HepG2 (cell line): ENCODE results near the gene MYLK. TPM values are rescaled to one million over a fixed set of nuclear protein-coding genes. Genes with fewer than 3 reads are reported as not detected.

ENCODE experiments used
- ARNT2 ChIP-seq: sonication (generic); formaldehyde crosslinking; IDR thresholded peaks from 2 replicates; pipeline ENCODE4 v1.8.0; 2022; ENCODE audit warnings: mild to moderate bottlenecking, low read depth, missing genetic modification reagents, moderate library complexity
- HNF4A ChIP-seq: sonication (generic); formaldehyde crosslinking; IDR thresholded peaks from 2 replicates; pipeline ENCODE4 v1.4.0; 2020; ENCODE audit warnings: missing genetic modification reagents
- HOXA7 ChIP-seq: sonication (generic); formaldehyde crosslinking; IDR thresholded peaks from 2 replicates; pipeline ENCODE4 v1.8.1; 2022; ENCODE audit warnings: mild to moderate bottlenecking, missing genetic modification reagents, moderate library complexity
- KAT7 ChIP-seq: IDR thresholded peaks from 2 replicates; pipeline ENCODE4 v1.6.1; 2018; ENCODE audit warnings: borderline replicate concordance, missing compliant biosample characterization
- KDM4B ChIP-seq: sonication (generic); formaldehyde crosslinking; IDR thresholded peaks from 2 replicates; pipeline ENCODE4 v1.4.0; 2020; ENCODE audit warnings: missing genetic modification reagents
- NFIB ChIP-seq: sonication (generic); formaldehyde crosslinking; IDR thresholded peaks from 2 replicates; pipeline ENCODE4 v1.9.0; 2021; ENCODE audit warnings: missing genetic modification reagents, mild to moderate bottlenecking, borderline replicate concordance
- SMYD3 ChIP-seq: sonication (generic); formaldehyde crosslinking; IDR thresholded peaks from 2 replicates; pipeline ENCODE4 v1.8.1; 2023; ENCODE audit warnings: mild to moderate bottlenecking, missing genetic modification reagents
- SNRNP70 ChIP-seq: fragments of 200-400 bp; formaldehyde crosslinking; IDR thresholded peaks from 2 replicates; pipeline ENCODE4 v1.6.1; 2017; ENCODE audit warnings: mild to moderate bottlenecking, low read depth, low read length, moderate library complexity
- ZFX ChIP-seq: sonication (generic); formaldehyde crosslinking; IDR thresholded peaks from 2 replicates; pipeline ENCODE4 v1.4.0; 2020; ENCODE audit warnings: mild to moderate bottlenecking, low read depth, missing genetic modification reagents, moderate library complexity
- ZNF24 ChIP-seq: fragments of 450-650 bp; IDR thresholded peaks from 2 replicates; pipeline ENCODE4 v1.6.1; 2017; ENCODE audit warnings: antibody characterized with exemption, mild to moderate bottlenecking
- ZNF441 ChIP-seq: sonication (generic); formaldehyde crosslinking; IDR thresholded peaks from 2 replicates; pipeline ENCODE4 v1.7.0; 2021; ENCODE audit warnings: missing genetic modification reagents, borderline replicate concordance
- ZNF563 ChIP-seq: sonication (generic); formaldehyde crosslinking; IDR thresholded peaks from 2 replicates; pipeline ENCODE4 v1.8.0; 2022; ENCODE audit warnings: mild to moderate bottlenecking, moderate library complexity, missing genetic modification reagents
- ZNF776 ChIP-seq: sonication (generic); formaldehyde crosslinking; IDR thresholded peaks from 2 replicates; pipeline ENCODE4 v1.4.0; 2020; ENCODE audit warnings: mild to moderate bottlenecking, missing genetic modification reagents
- ZNF781 ChIP-seq: sonication (generic); formaldehyde crosslinking; IDR thresholded peaks from 2 replicates; pipeline ENCODE4 v1.5.1; 2020; ENCODE audit warnings: borderline replicate concordance, mild to moderate bottlenecking, missing genetic modification reagents; ENCODE audit errors: not compliant biosample characterization
- polyA plus RNA-seq, 8 experiments: library from polyadenylated mRNA; depleted of rRNA in 3 of 8; stranded (reverse) in 7 of 8; unstranded in 1 of 8; fragments of >200 nt; fragmentation: Illumina TruSeq in 4 of 8; extraction: Trizol in 4 of 8; gene quantifications; 2 replicates each; pipeline versions ENCODE4 v1.2.1 to v1.2.3, GENCODE V29; 2011 to 2016; ENCODE audit warnings: low read depth in 4 of 8, missing spikeins in 1 of 8, mixed read lengths in 1 of 8; ENCODE audit not compliant: insufficient read depth in 1 of 8
- total RNA-seq, 5 experiments: library from RNA; depleted of rRNA; stranded (reverse); fragments of >200 nt; fragmentation: Illumina TruSeq; extraction: Trizol; gene quantifications; 2 replicates each; pipeline ENCODE4 v1.2.3, GENCODE V29; 2016; ENCODE audit warnings: low read depth in 1 of 5
- TF ChIP-seq, protein P1 (sequence below): sonication (generic); formaldehyde crosslinking; IDR thresholded peaks from 2 replicates; pipeline ENCODE4 v1.5.0; 2020; ENCODE audit warnings: mild to moderate bottlenecking, missing genetic modification reagents, borderline replicate concordance
- TF ChIP-seq, protein P2 (sequence below): sonication (generic); formaldehyde crosslinking; IDR thresholded peaks from 2 replicates; pipeline ENCODE4 v1.8.0; 2022; ENCODE audit warnings: missing genetic modification reagents, mild to moderate bottlenecking, moderate library complexity, borderline replicate concordance

Gene MYLK
- total and polyA plus RNA-seq, 2 of the 13 experiments (the other 11 are each of a cell fraction or from before 2014, with no cell fraction given): 10.6 to 34.9 TPM

DNA sequence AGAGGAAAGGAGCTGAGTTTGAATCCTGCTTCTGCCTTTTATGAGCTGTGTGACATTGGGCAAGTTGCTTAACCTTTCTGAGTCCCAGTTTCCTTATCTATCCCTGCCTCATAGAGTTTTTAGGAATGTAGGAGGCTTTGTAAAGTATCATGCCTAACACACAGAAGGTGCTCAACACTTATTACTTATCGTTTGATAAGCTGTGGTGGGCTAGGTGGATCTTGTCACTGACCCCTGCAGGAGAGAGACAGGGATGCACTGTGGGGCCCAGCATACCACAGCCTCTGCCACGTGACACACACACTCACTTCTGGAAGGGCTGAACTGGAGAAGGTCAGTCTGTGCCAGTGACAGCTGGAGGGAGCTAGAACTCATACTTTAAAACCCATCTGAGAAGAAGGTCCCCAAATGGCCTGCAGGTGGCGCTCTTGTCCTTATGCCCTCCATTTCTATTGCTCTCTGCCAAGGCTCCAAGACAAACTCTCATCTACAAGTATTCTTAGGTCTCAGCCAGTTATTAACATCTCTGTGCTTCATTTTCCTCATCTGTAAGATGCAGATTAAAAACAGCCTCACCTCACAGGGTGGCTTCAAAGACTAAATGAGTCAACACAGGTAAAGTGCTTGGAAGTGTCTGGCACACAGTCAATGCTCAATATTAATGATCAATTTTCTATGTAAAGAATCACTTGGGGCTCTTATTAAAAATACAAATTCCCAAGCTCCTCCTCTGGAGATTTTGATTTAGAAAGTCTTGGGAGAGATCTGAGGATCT, 241.8 kb downstream of the MYLK start (continued):
- TF ChIP-seq ZFX (CRISPR knock-in tag) (peak; percentile 43; the same call in 1 of the 2 replicates), SMYD3 (CRISPR knock-in tag) (no peak), KAT7 (CRISPR knock-in tag) (no peak), HOXA7 (CRISPR knock-in tag) (no peak), ZNF781 (no peak), ARNT2 (CRISPR knock-in tag) (0 out of 2 replicates have a peak, but pooled peaks have one; percentile 32), NFIB (CRISPR knock-in tag) (no peak), ZNF441 (CRISPR knock-in tag) (0 out of 2 replicates have a peak, but pooled peaks have one; percentile 33), ZNF24 (no peak), SNRNP70 (no peak), ZNF563 (CRISPR knock-in tag) (no peak), HNF4A (CRISPR knock-in tag) (no peak), KDM4B (no peak), ZNF776 (CRISPR knock-in tag) (no peak)
- TF ChIP-seq, protein P1, sequence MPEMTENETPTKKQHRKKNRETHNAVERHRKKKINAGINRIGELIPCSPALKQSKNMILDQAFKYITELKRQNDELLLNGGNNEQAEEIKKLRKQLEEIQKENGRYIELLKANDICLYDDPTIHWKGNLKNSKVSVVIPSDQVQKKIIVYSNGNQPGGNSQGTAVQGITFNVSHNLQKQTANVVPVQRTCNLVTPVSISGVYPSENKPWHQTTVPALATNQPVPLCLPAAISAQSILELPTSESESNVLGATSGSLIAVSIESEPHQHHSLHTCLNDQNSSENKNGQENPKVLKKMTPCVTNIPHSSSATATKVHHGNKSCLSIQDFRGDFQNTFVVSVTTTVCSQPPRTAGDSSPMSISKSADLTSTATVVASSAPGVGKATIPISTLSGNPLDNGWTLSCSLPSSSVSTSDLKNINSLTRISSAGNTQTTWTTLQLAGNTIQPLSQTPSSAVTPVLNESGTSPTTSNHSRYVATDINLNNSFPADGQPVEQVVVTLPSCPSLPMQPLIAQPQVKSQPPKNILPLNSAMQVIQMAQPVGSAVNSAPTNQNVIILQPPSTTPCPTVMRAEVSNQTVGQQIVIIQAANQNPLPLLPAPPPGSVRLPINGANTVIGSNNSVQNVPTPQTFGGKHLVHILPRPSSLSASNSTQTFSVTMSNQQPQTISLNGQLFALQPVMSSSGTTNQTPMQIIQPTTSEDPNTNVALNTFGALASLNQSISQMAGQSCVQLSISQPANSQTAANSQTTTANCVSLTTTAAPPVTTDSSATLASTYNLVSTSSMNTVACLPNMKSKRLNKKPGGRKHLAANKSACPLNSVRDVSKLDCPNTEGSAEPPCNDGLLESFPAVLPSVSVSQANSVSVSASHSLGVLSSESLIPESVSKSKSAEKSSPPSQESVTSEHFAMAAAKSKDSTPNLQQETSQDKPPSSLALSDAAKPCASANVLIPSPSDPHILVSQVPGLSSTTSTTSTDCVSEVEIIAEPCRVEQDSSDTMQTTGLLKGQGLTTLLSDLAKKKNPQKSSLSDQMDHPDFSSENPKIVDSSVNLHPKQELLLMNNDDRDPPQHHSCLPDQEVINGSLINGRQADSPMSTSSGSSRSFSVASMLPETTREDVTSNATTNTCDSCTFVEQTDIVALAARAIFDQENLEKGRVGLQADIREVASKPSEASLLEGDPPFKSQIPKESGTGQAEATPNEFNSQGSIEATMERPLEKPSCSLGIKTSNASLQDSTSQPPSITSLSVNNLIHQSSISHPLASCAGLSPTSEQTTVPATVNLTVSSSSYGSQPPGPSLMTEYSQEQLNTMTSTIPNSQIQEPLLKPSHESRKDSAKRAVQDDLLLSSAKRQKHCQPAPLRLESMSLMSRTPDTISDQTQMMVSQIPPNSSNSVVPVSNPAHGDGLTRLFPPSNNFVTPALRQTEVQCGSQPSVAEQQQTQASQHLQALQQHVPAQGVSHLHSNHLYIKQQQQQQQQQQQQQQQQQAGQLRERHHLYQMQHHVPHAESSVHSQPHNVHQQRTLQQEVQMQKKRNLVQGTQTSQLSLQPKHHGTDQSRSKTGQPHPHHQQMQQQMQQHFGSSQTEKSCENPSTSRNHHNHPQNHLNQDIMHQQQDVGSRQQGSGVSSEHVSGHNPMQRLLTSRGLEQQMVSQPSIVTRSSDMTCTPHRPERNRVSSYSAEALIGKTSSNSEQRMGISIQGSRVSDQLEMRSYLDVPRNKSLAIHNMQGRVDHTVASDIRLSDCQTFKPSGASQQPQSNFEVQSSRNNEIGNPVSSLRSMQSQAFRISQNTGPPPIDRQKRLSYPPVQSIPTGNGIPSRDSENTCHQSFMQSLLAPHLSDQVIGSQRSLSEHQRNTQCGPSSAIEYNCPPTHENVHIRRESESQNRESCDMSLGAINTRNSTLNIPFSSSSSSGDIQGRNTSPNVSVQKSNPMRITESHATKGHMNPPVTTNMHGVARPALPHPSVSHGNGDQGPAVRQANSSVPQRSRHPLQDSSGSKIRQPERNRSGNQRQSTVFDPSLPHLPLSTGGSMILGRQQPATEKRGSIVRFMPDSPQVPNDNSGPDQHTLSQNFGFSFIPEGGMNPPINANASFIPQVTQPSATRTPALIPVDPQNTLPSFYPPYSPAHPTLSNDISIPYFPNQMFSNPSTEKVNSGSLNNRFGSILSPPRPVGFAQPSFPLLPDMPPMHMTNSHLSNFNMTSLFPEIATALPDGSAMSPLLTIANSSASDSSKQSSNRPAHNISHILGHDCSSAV: no peak
- TF ChIP-seq, protein P2, sequence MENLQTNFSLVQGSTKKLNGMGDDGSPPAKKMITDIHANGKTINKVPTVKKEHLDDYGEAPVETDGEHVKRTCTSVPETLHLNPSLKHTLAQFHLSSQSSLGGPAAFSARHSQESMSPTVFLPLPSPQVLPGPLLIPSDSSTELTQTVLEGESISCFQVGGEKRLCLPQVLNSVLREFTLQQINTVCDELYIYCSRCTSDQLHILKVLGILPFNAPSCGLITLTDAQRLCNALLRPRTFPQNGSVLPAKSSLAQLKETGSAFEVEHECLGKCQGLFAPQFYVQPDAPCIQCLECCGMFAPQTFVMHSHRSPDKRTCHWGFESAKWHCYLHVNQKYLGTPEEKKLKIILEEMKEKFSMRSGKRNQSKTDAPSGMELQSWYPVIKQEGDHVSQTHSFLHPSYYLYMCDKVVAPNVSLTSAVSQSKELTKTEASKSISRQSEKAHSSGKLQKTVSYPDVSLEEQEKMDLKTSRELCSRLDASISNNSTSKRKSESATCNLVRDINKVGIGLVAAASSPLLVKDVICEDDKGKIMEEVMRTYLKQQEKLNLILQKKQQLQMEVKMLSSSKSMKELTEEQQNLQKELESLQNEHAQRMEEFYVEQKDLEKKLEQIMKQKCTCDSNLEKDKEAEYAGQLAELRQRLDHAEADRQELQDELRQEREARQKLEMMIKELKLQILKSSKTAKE (CRISPR knock-in tag): no peak
